ENCODE results near the gene KRT79. TPM values are rescaled to one million over a fixed set of nuclear protein-coding genes. Genes with fewer than 3 reads are reported as not detected.

The KRT79 gene
- total RNA-seq, 4 donors from 2014 or later = not detected

DNA sequence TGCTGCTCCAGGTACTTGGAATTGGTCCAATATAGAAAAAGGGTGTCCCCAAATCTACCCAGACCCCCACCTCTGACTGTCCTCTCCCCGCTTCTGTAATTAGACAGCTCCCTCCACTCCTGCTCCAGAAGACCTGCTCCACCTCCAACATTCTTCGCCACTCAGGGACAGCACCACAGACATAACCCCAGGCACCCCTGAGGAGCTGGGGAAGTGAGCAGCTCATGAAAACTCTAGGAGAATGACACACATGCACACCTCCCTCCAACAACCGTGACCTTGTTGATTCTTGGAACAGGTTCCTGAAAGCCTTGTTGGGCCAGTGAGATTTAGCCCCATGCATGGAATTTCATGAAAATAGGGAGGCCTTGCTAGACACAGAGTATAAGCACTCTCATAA is 28.4 kb downstream of the KRT79 start:
- no peak overlapping the region for H3K27ac ChIP-seq
- ATAC-seq = no peak
- H3K9me3 ChIP-seq = no peaks in the 10 kb centered on the region
- no peak overlapping the region for H3K4me3 ChIP-seq
- H3K36me3 ChIP-seq = no peaks in the 10 kb centered on the region
- TF ChIP-seq EP300 (IDR thresholded peaks at IDR 0.05) (no peak), POLR2AphosphoS5 (IDR thresholded peaks at IDR 0.05) (no peak), CTCF (IDR thresholded peaks at IDR 0.05) (no peak), POLR2A (IDR thresholded peaks at IDR 0.05) (no peak)
- 86 to 100% methylated on average over 1 to 2 of the region's 3 CpGs for WGBS, 2 donors (ENCODE audit: low coverage in 1 of 2)
- H3K4me1 ChIP-seq = peaks cover 0 to 4% (median 0%) of the 10 kb centered on the region in 3 donors
- H3K27me3 ChIP-seq = peaks cover 7% of the 10 kb centered on the region

GRCh38 chr12:52805000-52805399 is 29.1 kb downstream of the KRT79 start:
- H3K4me1 ChIP-seq = peaks cover 0 to 9% (median 0%) of the 10 kb centered on the region in 3 donors
- no peak overlapping the region for H3K4me3 ChIP-seq
- ATAC-seq = no peak
- no peaks in the 10 kb centered on the region for H3K9me3 ChIP-seq
- WGBS, 2 donors (ENCODE audit: low coverage in 1 of 2) = 0% methylated on average over 1 of the region's 1 CpG; no CpG with 5 or more reads in 1 of the 2 donors
- no peaks in the 10 kb centered on the region for H3K36me3 ChIP-seq
- TF ChIP-seq POLR2AphosphoS5 (IDR thresholded peaks at IDR 0.05) = no peak
- TF ChIP-seq CTCF (IDR thresholded peaks at IDR 0.05) = no peak
- no peak for TF ChIP-seq EP300 (IDR thresholded peaks at IDR 0.05)
- no peak for TF ChIP-seq POLR2A (IDR thresholded peaks at IDR 0.05)
- no peak overlapping the region for H3K27ac ChIP-seq
- H3K27me3 ChIP-seq = peaks cover 7% of the 10 kb centered on the region

DNA sequence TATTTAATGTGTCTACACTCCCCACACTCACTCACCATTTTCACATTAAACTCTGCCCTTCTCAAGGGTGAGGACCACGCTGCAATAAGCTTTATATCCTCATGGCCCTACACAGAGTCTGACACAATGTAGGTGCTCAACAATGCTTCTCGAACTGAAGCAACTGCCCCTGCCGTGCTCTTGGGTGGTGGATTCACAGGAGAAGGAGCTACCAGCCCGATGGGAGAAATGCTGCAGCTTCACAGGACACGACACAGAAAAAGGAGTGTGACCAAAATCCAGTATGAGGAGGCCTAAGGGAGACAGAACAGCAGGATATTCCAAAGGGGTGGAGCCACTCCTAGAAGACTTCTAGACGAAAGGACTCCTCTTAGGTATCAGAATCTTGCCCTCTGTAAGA is 31.7 kb downstream of the KRT79 start:
- Histone ChIP-seq H3K9me3 (no peaks in the 10 kb centered on the region), H3K4me3 (no peak overlapping the region), H3K4me1 (peaks cover 0 to 9% (median 0%) of the 10 kb centered on the region in 3 donors), H3K27me3 (no peaks in the 10 kb centered on the region), H3K36me3 (no peaks in the 10 kb centered on the region), H3K27ac (no peak overlapping the region)
- WGBS, 2 donors (ENCODE audit: low coverage in 1 of 2) = 74 to 79% methylated on average over 2 to 6 of the region's 6 CpGs
- ATAC-seq = no peak
- TF ChIP-seq POLR2A (IDR thresholded peaks at IDR 0.05) = no peak
- TF ChIP-seq EP300 (IDR thresholded peaks at IDR 0.05) = no peak
- TF ChIP-seq POLR2AphosphoS5 (IDR thresholded peaks at IDR 0.05) = no peak
- no peak for TF ChIP-seq CTCF (IDR thresholded peaks at IDR 0.05)

DNA sequence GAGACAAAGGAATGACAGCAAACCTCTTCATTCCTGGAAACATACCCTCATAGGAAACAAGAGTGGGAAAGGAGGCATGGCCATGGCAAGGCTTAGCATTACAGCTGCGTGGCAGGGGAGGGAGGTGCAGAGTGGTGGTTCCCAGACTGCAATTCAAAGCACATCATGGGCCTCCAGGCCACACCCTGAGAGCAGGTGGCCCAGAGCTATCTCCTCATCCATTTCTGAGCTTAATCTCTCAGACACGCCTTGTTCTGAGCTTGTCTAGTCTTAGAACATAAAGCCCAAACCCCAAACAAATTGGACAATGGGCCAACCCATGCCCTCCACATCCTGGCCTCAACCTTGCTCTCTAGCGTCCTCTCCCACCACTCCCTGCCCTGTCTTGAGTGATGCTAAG is 32.3 kb downstream of the KRT79 start:
- peaks cover 0 to 9% (median 0%) of the 10 kb centered on the region in 3 donors for H3K4me1 ChIP-seq
- no peaks in the 10 kb centered on the region for H3K9me3 ChIP-seq
- no peaks in the 10 kb centered on the region for H3K36me3 ChIP-seq
- no peak overlapping the region for H3K27ac ChIP-seq
- no peak overlapping the region for H3K4me3 ChIP-seq
- ATAC-seq = no peak
- H3K27me3 ChIP-seq = no peaks in the 10 kb centered on the region
- WGBS, 2 donors (ENCODE audit: low coverage in 1 of 2) = 61 to 100% methylated on average over 1 to 3 of the region's 3 CpGs
- TF ChIP-seq CTCF (IDR thresholded peaks at IDR 0.05) = no peak
- TF ChIP-seq POLR2AphosphoS5 (IDR thresholded peaks at IDR 0.05) = no peak
- TF ChIP-seq EP300 (IDR thresholded peaks at IDR 0.05) = no peak
- no peak for TF ChIP-seq POLR2A (IDR thresholded peaks at IDR 0.05)

GRCh38 chr12:52800259-52800917 is 33.7 kb downstream of the KRT79 start:
- no peak for ATAC-seq

More at GRCh38 chr12:52800259-52800917, 33.7 kb downstream of the KRT79 start:
- H3K36me3 ChIP-seq = no peaks in the 10 kb centered on the region
- no peaks in the 10 kb centered on the region for H3K9me3 ChIP-seq
- H3K27ac ChIP-seq = no peak overlapping the region
- H3K4me1 ChIP-seq = peaks cover 0 to 9% (median 0%) of the 10 kb centered on the region in 3 donors
- H3K27me3 ChIP-seq = peaks cover 2% of the 10 kb centered on the region
- WGBS, 2 donors (ENCODE audit: low coverage in 1 of 2) = 38% methylated on average over 1 of the region's 1 CpG; no CpG with 5 or more reads in 1 of the 2 donors
- TF ChIP-seq POLR2A (IDR thresholded peaks at IDR 0.05) (no peak), CTCF (IDR thresholded peaks at IDR 0.05) (no peak), POLR2AphosphoS5 (IDR thresholded peaks at IDR 0.05) (no peak), EP300 (IDR thresholded peaks at IDR 0.05) (no peak)
- no peak overlapping the region for H3K4me3 ChIP-seq

Data from gastroesophageal sphincter (tissue), 4 donors.